OCI-LY7 (cell line): ENCODE data around the gene CFAP20.

Experiments
- CTCF ChIP-seq: fragments of 200-600 bp; sonication (generic); conservative IDR thresholded peaks from 2 replicates; pipeline ENCODE4 v1.5.1; 2014; ENCODE audit warnings: mild to moderate bottlenecking, antibody characterized with exemption, low read length, moderate library complexity, mixed read lengths
- EZH2phosphoT487 ChIP-seq: fragments of 200-600 bp; sonication (generic); IDR thresholded peaks from 2 replicates; pipeline ENCODE4 v1.6.1; 2018; ENCODE audit warnings: low read depth, borderline replicate concordance, mild to moderate bottlenecking, mixed run types, antibody characterized with exemption, low read length, moderate library complexity, mixed read lengths

- TF ChIP-seq CTCF (no peak), EZH2phosphoT487 (no peak)
Measured at GRCh38 chr16:58107228-58107627, 22.0 kb downstream of the CFAP20 start.
